WTC11 (cell line): ENCODE data around the gene ZNF292.

Source experiments
- FOXJ3 ChIP-seq: sonication (generic); formaldehyde crosslinking; IDR thresholded peaks from 2 replicates; pipeline ENCODE4 v1.9.0; 2021; ENCODE audit warnings: missing genetic modification reagents, mild to moderate bottlenecking, borderline replicate concordance
- GABPB1 ChIP-seq: sonication (generic); formaldehyde crosslinking; IDR thresholded peaks from 2 replicates; pipeline ENCODE4 v1.8.1; 2023; ENCODE audit warnings: mild to moderate bottlenecking, missing genetic modification reagents
- JAZF1 ChIP-seq: fragments of 250-450 bp; sonication (Bioruptor Pico); IDR thresholded peaks from 2 replicates; pipeline ENCODE4 v1.9.0; 2021; ENCODE audit warnings: moderate library complexity, mild to moderate bottlenecking, inconsistent platforms
- NFE2L1 ChIP-seq: sonication (generic); formaldehyde crosslinking; IDR thresholded peaks from 2 replicates; pipeline ENCODE4 v1.8.1; 2023; ENCODE audit warnings: missing genetic modification reagents
- NFYB ChIP-seq: sonication (generic); formaldehyde crosslinking; conservative IDR thresholded peaks from 2 replicates; pipeline ENCODE4 v1.8.0; 2022; ENCODE audit warnings: low read depth, missing genetic modification reagents
- NR2C2 ChIP-seq: sonication (generic); formaldehyde crosslinking; IDR thresholded peaks from 2 replicates; pipeline ENCODE4 v1.8.0; 2022; ENCODE audit warnings: mild to moderate bottlenecking, missing genetic modification reagents
- TF ChIP-seq, protein P1 (sequence below): fragments of 200-600 bp; IDR thresholded peaks from 2 replicates; pipeline ENCODE4 v1.8.0; 2022; ENCODE audit warnings: antibody characterized with exemption
- TF ChIP-seq, protein P2 (sequence below): sonication (generic); formaldehyde crosslinking; IDR thresholded peaks from 2 replicates; pipeline ENCODE4 v1.8.0; 2022; ENCODE audit warnings: mild to moderate bottlenecking, missing genetic modification reagents
- TF ChIP-seq, protein P3 (sequence below): sonication (generic); formaldehyde crosslinking; IDR thresholded peaks from 2 replicates; pipeline ENCODE4 v1.8.1; 2022; ENCODE audit warnings: low read depth, missing genetic modification reagents, borderline replicate concordance

DNA sequence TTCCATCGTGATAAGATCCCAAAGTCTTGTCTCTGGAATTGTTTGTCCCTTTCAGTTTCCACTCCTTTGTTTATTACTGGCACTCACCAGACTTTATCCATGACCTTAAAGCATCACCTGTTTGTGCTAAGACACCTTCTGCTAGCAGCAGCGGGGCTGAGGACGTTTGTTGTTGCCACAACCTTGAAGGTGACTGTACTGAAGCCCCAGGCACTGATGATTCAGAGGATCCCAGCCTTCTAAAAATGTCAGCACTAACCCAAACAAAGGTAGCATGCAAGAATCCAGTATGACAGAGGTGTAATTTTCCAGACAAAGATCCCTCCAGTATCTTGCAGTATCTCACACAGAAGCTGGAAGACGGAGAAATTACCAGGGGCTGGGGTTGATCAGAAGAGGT lies 138.2 kb downstream of the ZNF292 start:
- TF ChIP-seq, protein P1, sequence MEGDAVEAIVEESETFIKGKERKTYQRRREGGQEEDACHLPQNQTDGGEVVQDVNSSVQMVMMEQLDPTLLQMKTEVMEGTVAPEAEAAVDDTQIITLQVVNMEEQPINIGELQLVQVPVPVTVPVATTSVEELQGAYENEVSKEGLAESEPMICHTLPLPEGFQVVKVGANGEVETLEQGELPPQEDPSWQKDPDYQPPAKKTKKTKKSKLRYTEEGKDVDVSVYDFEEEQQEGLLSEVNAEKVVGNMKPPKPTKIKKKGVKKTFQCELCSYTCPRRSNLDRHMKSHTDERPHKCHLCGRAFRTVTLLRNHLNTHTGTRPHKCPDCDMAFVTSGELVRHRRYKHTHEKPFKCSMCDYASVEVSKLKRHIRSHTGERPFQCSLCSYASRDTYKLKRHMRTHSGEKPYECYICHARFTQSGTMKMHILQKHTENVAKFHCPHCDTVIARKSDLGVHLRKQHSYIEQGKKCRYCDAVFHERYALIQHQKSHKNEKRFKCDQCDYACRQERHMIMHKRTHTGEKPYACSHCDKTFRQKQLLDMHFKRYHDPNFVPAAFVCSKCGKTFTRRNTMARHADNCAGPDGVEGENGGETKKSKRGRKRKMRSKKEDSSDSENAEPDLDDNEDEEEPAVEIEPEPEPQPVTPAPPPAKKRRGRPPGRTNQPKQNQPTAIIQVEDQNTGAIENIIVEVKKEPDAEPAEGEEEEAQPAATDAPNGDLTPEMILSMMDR, result no peak
- TF ChIP-seq NR2C2 (CRISPR knock-in tag), result no peak
- no peak for TF ChIP-seq GABPB1
- TF ChIP-seq, protein P2, sequence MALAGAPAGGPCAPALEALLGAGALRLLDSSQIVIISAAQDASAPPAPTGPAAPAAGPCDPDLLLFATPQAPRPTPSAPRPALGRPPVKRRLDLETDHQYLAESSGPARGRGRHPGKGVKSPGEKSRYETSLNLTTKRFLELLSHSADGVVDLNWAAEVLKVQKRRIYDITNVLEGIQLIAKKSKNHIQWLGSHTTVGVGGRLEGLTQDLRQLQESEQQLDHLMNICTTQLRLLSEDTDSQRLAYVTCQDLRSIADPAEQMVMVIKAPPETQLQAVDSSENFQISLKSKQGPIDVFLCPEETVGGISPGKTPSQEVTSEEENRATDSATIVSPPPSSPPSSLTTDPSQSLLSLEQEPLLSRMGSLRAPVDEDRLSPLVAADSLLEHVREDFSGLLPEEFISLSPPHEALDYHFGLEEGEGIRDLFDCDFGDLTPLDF (CRISPR knock-in tag), result no peak
- no peak for TF ChIP-seq NFYB (CRISPR knock-in tag)
- TF ChIP-seq, protein P3, sequence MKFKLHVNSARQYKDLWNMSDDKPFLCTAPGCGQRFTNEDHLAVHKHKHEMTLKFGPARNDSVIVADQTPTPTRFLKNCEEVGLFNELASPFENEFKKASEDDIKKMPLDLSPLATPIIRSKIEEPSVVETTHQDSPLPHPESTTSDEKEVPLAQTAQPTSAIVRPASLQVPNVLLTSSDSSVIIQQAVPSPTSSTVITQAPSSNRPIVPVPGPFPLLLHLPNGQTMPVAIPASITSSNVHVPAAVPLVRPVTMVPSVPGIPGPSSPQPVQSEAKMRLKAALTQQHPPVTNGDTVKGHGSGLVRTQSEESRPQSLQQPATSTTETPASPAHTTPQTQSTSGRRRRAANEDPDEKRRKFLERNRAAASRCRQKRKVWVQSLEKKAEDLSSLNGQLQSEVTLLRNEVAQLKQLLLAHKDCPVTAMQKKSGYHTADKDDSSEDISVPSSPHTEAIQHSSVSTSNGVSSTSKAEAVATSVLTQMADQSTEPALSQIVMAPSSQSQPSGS, result no peak
- no peak for TF ChIP-seq NFE2L1 (CRISPR knock-in tag)
- TF ChIP-seq JAZF1, result no peak
- TF ChIP-seq FOXJ3, result no peak
